Measurements from ENCODE around the gene TBX18. TPM values are rescaled to one million over a fixed set of nuclear protein-coding genes. Genes with fewer than 3 reads are reported as not detected.

TBX18 gene
- total RNA-seq, 1 donor from 2014 or later = not detected

- no peak overlapping the region for H3K4me3 Mint-ChIP-seq
- H3K27ac Mint-ChIP-seq = no peak overlapping the region
- H3K9me3 Mint-ChIP-seq = peaks cover 11% of the 10 kb centered on the region
- no peaks in the 10 kb centered on the region for H3K4me1 Mint-ChIP-seq (ENCODE audit: low read depth)
- H3K27me3 Mint-ChIP-seq (ENCODE audit: insufficient read depth) = peaks cover 59% of the 10 kb centered on the region
- DNase-seq (ENCODE audit: low spot score) = no peak
- intact Hi-C loops (cut with micrococcal nuclease) = no loop called here
- peaks cover 2% of the 10 kb centered on the region for H3K36me3 Mint-ChIP-seq (ENCODE audit: low read depth)
Measured at GRCh38 chr6:84770521-84770920, 6.1 kb upstream of the TBX18 start.

GRCh38 chr6:84769306-84769705 lies 4.9 kb upstream of the TBX18 start:
- DNase-seq (ENCODE audit: low spot score) = no peak
- H3K9me3 Mint-ChIP-seq = peaks cover 11% of the 10 kb centered on the region
- peaks cover 3% of the 10 kb centered on the region for H3K4me1 Mint-ChIP-seq (ENCODE audit: low read depth)
- H3K36me3 Mint-ChIP-seq (ENCODE audit: low read depth) = peaks cover 3% of the 10 kb centered on the region
- H3K4me3 Mint-ChIP-seq = no peak overlapping the region
- H3K27me3 Mint-ChIP-seq (ENCODE audit: insufficient read depth) = peaks cover 62% of the 10 kb centered on the region
- intact Hi-C loops (cut with micrococcal nuclease) = loop anchor here (10.0 kb wide), 3 partner anchors 555 to 1065 kb away; partner anchors contain the start of genes CYB5R4, RIPPLY2 and SNAP91
- H3K27ac Mint-ChIP-seq = no peak overlapping the region

- H3K36me3 Mint-ChIP-seq (ENCODE audit: low read depth) = peaks cover 5% of the 10 kb centered on the region
- H3K9me3 Mint-ChIP-seq = peaks cover 11% of the 10 kb centered on the region
- intact Hi-C loops (cut with micrococcal nuclease) = loop anchor here (10.0 kb wide), 3 partner anchors 556 to 1064 kb away; partner anchors contain the start of genes CYB5R4, RIPPLY2 and SNAP91
- peaks cover 6% of the 10 kb centered on the region for H3K4me1 Mint-ChIP-seq (ENCODE audit: low read depth)
- H3K27me3 Mint-ChIP-seq (ENCODE audit: insufficient read depth) = peaks cover 61% of the 10 kb centered on the region
- no peak overlapping the region for H3K4me3 Mint-ChIP-seq
- DNase-seq (ENCODE audit: low spot score) = no peak
- H3K27ac Mint-ChIP-seq = no peak overlapping the region
Measured at GRCh38 chr6:84768442-84769174, 4.2 kb upstream of the TBX18 start.

- DNase-seq (ENCODE audit: low spot score) = no peak
- Mint-ChIP-seq H3K4me3 (no peak overlapping the region), H3K4me1 (ENCODE audit: low read depth) (peaks cover 6% of the 10 kb centered on the region), H3K36me3 (ENCODE audit: low read depth) (peaks cover 5% of the 10 kb centered on the region), H3K27ac (peak overlapping the region; percentile 13), H3K9me3 (peaks cover 11% of the 10 kb centered on the region), H3K27me3 (ENCODE audit: insufficient read depth) (peaks cover 60% of the 10 kb centered on the region)
- intact Hi-C loops (cut with micrococcal nuclease) = loop anchor here (10.0 kb wide), 3 partner anchors 557 to 1063 kb away; partner anchors contain the start of genes CYB5R4, RIPPLY2 and SNAP91
Measured at GRCh38 chr6:84767526-84768201, 3.3 kb upstream of the TBX18 start.

GRCh38 chr6:84766799-84767525 lies 2.6 kb upstream of the TBX18 start:
- Mint-ChIP-seq H3K27ac (no peak overlapping the region), H3K9me3 (peaks cover 11% of the 10 kb centered on the region), H3K4me3 (no peak overlapping the region)

GRCh38 chr6:84766118-84766798 lies 1.9 kb upstream of the TBX18 start:
- peaks cover 6% of the 10 kb centered on the region for H3K9me3 Mint-ChIP-seq
- intact Hi-C loops (cut with micrococcal nuclease) = loop anchor here (10.0 kb wide), 3 partner anchors 559 to 1061 kb away; partner anchors contain the start of genes CYB5R4, RIPPLY2 and SNAP91
- H3K4me1 Mint-ChIP-seq (ENCODE audit: low read depth) = peaks cover 6% of the 10 kb centered on the region
- no peak for DNase-seq (ENCODE audit: low spot score)
- H3K27ac Mint-ChIP-seq = peak overlapping the region; percentile 52
- H3K36me3 Mint-ChIP-seq (ENCODE audit: low read depth) = peaks cover 5% of the 10 kb centered on the region
- peaks cover 59% of the 10 kb centered on the region for H3K27me3 Mint-ChIP-seq (ENCODE audit: insufficient read depth)
- no peak overlapping the region for H3K4me3 Mint-ChIP-seq

More at GRCh38 chr6:84766799-84767525, 2.6 kb upstream of the TBX18 start:
- Mint-ChIP-seq H3K4me1 (ENCODE audit: low read depth) (peaks cover 6% of the 10 kb centered on the region), H3K36me3 (ENCODE audit: low read depth) (peaks cover 5% of the 10 kb centered on the region), H3K27me3 (ENCODE audit: insufficient read depth) (peaks cover 58% of the 10 kb centered on the region)
- intact Hi-C loops (cut with micrococcal nuclease) = loop anchor here (10.0 kb wide), 3 partner anchors 558 to 1062 kb away; partner anchors contain the start of genes CYB5R4, RIPPLY2 and SNAP91
- DNase-seq (ENCODE audit: low spot score) = no peak

- DNase-seq (ENCODE audit: low spot score) = no peak
- Mint-ChIP-seq H3K9me3 (peaks cover 6% of the 10 kb centered on the region), H3K4me1 (ENCODE audit: low read depth) (peaks cover 6% of the 10 kb centered on the region), H3K36me3 (ENCODE audit: low read depth) (peaks cover 5% of the 10 kb centered on the region), H3K27me3 (ENCODE audit: insufficient read depth) (peaks cover 56% of the 10 kb centered on the region), H3K27ac (peak overlapping the region; percentile 49), H3K4me3 (peak overlapping the region; percentile 0)
- intact Hi-C loops (cut with micrococcal nuclease) = loop anchor here (10.0 kb wide), 3 partner anchors 561 to 1059 kb away; partner anchors contain the start of genes CYB5R4, RIPPLY2 and SNAP91
Measured at GRCh38 chr6:84763886-84764331, 489 bp downstream of the TBX18 start.

GRCh38 chr6:84763003-84763885 lies 1.2 kb downstream of the TBX18 start:
- H3K27me3 Mint-ChIP-seq (ENCODE audit: insufficient read depth) = peaks cover 55% of the 10 kb centered on the region
- H3K9me3 Mint-ChIP-seq = peaks cover 6% of the 10 kb centered on the region
- no peak for DNase-seq (ENCODE audit: low spot score)

GRCh38 chr6:84762220-84763002 lies 2.0 kb downstream of the TBX18 start:
- peaks cover 47% of the 10 kb centered on the region for H3K27me3 Mint-ChIP-seq (ENCODE audit: insufficient read depth)
- H3K9me3 Mint-ChIP-seq = peaks cover under 1% of the 10 kb centered on the region
- no peak overlapping the region for H3K27ac Mint-ChIP-seq
- peaks cover 5% of the 10 kb centered on the region for H3K36me3 Mint-ChIP-seq (ENCODE audit: low read depth)
- H3K4me1 Mint-ChIP-seq (ENCODE audit: low read depth) = peaks cover 6% of the 10 kb centered on the region
- H3K4me3 Mint-ChIP-seq = no peak overlapping the region
- no peak for DNase-seq (ENCODE audit: low spot score)
- intact Hi-C loops (cut with micrococcal nuclease) = loop anchor here (10.0 kb wide), 3 partner anchors 562 to 1058 kb away; partner anchors contain the start of genes CYB5R4, RIPPLY2 and SNAP91

More at GRCh38 chr6:84763003-84763885, 1.2 kb downstream of the TBX18 start:
- H3K4me3 Mint-ChIP-seq = no peak overlapping the region
- intact Hi-C loops (cut with micrococcal nuclease) = loop anchor here (10.0 kb wide), 3 partner anchors 562 to 1058 kb away; partner anchors contain the start of genes CYB5R4, RIPPLY2 and SNAP91
- peaks cover 5% of the 10 kb centered on the region for H3K36me3 Mint-ChIP-seq (ENCODE audit: low read depth)
- no peak overlapping the region for H3K27ac Mint-ChIP-seq
- peaks cover 6% of the 10 kb centered on the region for H3K4me1 Mint-ChIP-seq (ENCODE audit: low read depth)

GRCh38 chr6:84758486-84758885 lies 5.9 kb downstream of the TBX18 start:
- H3K36me3 Mint-ChIP-seq (ENCODE audit: low read depth) = no peaks in the 10 kb centered on the region
- H3K4me1 Mint-ChIP-seq (ENCODE audit: low read depth) = no peaks in the 10 kb centered on the region
- no peaks in the 10 kb centered on the region for H3K9me3 Mint-ChIP-seq
- H3K4me3 Mint-ChIP-seq = no peak overlapping the region
- intact Hi-C loops (cut with micrococcal nuclease) = no loop called here
- DNase-seq (ENCODE audit: low spot score) = no peak
- no peak overlapping the region for H3K27ac Mint-ChIP-seq
- peaks cover 27% of the 10 kb centered on the region for H3K27me3 Mint-ChIP-seq (ENCODE audit: insufficient read depth)

- no peak for DNase-seq (ENCODE audit: low spot score)
- intact Hi-C loops (cut with micrococcal nuclease) = no loop called here
- Mint-ChIP-seq H3K9me3 (no peaks in the 10 kb centered on the region), H3K27ac (no peak overlapping the region), H3K36me3 (ENCODE audit: low read depth) (no peaks in the 10 kb centered on the region), H3K27me3 (ENCODE audit: insufficient read depth) (peaks cover 14% of the 10 kb centered on the region), H3K4me3 (no peak overlapping the region), H3K4me1 (ENCODE audit: low read depth) (no peaks in the 10 kb centered on the region)
Measured at GRCh38 chr6:84756877-84757276, 7.5 kb downstream of the TBX18 start.
